SU-DHL-6 (cell line): ENCODE data around the gene SOX13.

Source experiments
- EZH2phosphoT487 ChIP-seq: fragments of 200-600 bp; sonication (generic), shearing (Covaris generic); conservative IDR thresholded peaks from 2 replicates; pipeline ENCODE4 v1.6.1; 2018; ENCODE audit warnings: mild to moderate bottlenecking, antibody characterized with exemption, low read length, moderate library complexity, mixed read lengths
- TF ChIP-seq, protein P1 (sequence below): fragments of 200-600 bp; sonication (generic); IDR thresholded peaks from one replicate; pipeline ENCODE4 v1.5.1; 2017; ENCODE audit warnings: antibody characterized with exemption, mild to moderate bottlenecking, low read length, moderate library complexity; ENCODE audit not compliant: insufficient read depth, poor library complexity, severe bottlenecking

DNA sequence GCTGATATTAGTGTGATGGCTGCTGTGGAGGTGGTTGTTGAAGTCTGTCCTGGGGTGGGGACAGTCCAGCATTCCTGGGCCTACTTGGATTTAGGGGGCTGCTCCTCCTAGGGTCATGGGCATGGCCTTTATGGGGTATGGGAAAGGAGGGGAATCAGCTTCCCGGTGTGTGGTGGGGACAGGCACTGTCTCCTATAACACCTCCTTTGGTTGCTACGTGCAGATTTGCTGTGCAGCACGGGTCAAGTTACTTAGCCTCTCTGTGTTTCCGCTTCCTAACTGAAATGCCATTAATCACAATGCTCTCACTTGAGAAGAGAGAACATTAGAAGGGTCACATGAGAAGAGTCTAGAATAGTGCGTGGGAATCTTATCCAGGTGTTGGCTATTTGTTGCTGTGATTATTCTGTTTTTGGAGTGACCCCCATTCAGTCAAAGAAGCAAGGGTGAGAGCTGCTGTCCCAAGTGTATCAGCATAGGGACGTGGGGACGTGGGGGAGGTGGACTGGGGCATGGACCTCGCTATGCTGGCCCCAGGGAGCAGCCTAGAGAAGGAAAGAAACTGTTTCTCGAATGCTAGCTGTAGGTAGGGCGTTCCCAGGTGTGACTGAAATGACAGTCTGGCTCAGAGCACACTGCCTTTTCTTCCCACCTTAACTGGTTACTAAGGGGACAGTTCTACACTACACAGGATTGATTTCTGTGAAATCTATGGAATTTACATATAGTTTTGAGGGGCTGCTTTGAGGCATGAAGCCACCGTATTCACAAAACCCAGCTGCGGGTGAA, 19.9 kb downstream of the SOX13 start:
- TF ChIP-seq, protein P1, sequence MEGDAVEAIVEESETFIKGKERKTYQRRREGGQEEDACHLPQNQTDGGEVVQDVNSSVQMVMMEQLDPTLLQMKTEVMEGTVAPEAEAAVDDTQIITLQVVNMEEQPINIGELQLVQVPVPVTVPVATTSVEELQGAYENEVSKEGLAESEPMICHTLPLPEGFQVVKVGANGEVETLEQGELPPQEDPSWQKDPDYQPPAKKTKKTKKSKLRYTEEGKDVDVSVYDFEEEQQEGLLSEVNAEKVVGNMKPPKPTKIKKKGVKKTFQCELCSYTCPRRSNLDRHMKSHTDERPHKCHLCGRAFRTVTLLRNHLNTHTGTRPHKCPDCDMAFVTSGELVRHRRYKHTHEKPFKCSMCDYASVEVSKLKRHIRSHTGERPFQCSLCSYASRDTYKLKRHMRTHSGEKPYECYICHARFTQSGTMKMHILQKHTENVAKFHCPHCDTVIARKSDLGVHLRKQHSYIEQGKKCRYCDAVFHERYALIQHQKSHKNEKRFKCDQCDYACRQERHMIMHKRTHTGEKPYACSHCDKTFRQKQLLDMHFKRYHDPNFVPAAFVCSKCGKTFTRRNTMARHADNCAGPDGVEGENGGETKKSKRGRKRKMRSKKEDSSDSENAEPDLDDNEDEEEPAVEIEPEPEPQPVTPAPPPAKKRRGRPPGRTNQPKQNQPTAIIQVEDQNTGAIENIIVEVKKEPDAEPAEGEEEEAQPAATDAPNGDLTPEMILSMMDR: no peak
- TF ChIP-seq EZH2phosphoT487: no peak
